BJ (cell line): ENCODE data around the gene OR6C1. TPM values are rescaled to one million over a fixed set of nuclear protein-coding genes. Genes with fewer than 3 reads are reported as not detected.
"Not testable (repeated sequence)": the region's sequence is repeated elsewhere in the genome, so short reads cannot be mapped to it uniquely, and the experiment has no call there.

ENCODE experiments used
- CTCF ChIA-PET: fragments of 350-600 bp; formaldehyde crosslinking; extraction: SDS; loops from one replicate; lab custom pipeline; 2021; ENCODE audit warnings: antibody characterized with exemption, inconsistent platforms; lab: Yijun Ruan, JAX
- POLR2A ChIA-PET: fragments of 300-600 bp; sonication (Branson Sonifier 250); formaldehyde crosslinking; extraction: SDS; loops from one replicate; lab custom pipeline; 2021; ENCODE audit warnings: antibody characterized with exemption; lab: Charles Lee
- DNase-seq: peaks from one replicate; pipeline ENCODE4 v3.0.0-alpha.2; 2011; ENCODE audit warnings: low read depth
- H3K27me3 ChIP-seq: 2 replicates; pipeline ENCODE4 v1.6.0; 2011; ENCODE audit warnings: low read length; ENCODE audit not compliant: control insufficient read depth, insufficient read depth
- H3K36me3 ChIP-seq: 2 replicates; pipeline ENCODE4 v1.5.1; 2011; ENCODE audit warnings: low read length; ENCODE audit not compliant: control insufficient read depth, insufficient read depth
- H3K4me3 ChIP-seq: 2 replicates; pipeline ENCODE4 v1.5.1; 2011; ENCODE audit warnings: low read depth, mild to moderate bottlenecking, control low read depth, low read length
- polyA plus RNA-seq: library from polyadenylated mRNA; depleted of rRNA; stranded (reverse); fragments of >200 nt; gene quantifications from 2 replicates; pipeline ENCODE4 v1.2.3, GENCODE V29; 2011; rRNA removed
- TF ChIP-seq, protein P1 (sequence below): IDR thresholded peaks from 2 replicates; pipeline ENCODE4 v1.5.1; 2011; ENCODE audit warnings: low read depth, mild to moderate bottlenecking, control low read depth, inconsistent platforms, low read length, moderate library complexity; ENCODE audit not compliant: insufficient read depth

The OR6C1 gene
- polyA plus RNA-seq, 1 experiment, result not detected

DNA sequence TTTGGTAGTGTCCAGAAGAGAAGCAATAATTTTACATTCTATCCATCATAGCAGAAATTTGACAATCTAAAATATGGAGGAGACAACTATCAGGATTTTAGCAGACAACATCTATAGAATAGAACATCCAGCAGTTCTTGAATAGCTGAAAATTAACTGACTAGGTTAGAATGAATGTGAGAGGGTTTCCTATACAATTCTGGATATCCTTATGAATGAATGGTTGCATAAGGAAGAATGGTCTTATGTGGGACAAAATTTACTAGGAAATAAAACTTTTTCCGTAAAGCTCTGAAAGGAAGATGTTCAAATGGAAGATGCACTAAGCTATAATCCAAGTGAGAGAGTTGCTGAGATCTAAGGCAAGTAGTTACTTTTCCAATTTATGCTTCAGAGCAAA lies 16.3 kb downstream of the OR6C1 start, which contains the start of gene OR6C3:
TSS of gene OR6C3 (plus strand) at position 301 of the 400 bp plus-strand sequence. CDS start 955 bp downstream, outside the sequence.
- DNase-seq, result no peak
- CTCF ChIA-PET, result no interaction called here
- Histone ChIP-seq H3K27me3 (no peaks in the 10 kb centered on the region), H3K36me3 (no peaks in the 10 kb centered on the region), H3K4me3 (no peak within 1 kb of the TSS)
- POLR2A ChIA-PET, result no interaction called here
- TF ChIP-seq, protein P1, sequence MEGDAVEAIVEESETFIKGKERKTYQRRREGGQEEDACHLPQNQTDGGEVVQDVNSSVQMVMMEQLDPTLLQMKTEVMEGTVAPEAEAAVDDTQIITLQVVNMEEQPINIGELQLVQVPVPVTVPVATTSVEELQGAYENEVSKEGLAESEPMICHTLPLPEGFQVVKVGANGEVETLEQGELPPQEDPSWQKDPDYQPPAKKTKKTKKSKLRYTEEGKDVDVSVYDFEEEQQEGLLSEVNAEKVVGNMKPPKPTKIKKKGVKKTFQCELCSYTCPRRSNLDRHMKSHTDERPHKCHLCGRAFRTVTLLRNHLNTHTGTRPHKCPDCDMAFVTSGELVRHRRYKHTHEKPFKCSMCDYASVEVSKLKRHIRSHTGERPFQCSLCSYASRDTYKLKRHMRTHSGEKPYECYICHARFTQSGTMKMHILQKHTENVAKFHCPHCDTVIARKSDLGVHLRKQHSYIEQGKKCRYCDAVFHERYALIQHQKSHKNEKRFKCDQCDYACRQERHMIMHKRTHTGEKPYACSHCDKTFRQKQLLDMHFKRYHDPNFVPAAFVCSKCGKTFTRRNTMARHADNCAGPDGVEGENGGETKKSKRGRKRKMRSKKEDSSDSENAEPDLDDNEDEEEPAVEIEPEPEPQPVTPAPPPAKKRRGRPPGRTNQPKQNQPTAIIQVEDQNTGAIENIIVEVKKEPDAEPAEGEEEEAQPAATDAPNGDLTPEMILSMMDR, result no peak

DNA sequence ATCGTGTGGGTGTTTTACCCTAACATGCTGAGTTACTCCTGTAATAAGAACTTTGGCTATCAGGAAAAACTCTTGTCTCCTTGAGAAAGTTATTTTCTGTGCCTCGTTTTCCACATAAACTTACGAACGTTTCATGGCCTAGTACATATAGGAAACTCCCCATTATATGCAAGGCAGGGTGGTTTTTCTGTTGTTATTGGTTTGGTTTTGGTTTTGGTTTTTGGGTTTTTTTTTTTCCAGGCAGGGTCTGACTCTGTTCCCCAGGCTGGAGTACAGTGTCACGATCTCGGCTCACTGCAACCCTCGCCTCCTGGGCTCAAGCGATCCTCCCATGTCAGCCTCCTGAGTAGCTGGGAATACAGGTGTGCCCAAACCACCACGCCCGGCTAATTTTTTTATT lies 21.9 kb downstream of the OR6C1 start:
- H3K4me3 ChIP-seq, result no peak overlapping the region
- DNase-seq, result no peak
- TF ChIP-seq, protein P1, result no peak
- CTCF ChIA-PET, result no interaction called here
- H3K36me3 ChIP-seq, result no peaks in the 10 kb centered on the region
- POLR2A ChIA-PET, result no interaction called here
- no peaks in the 10 kb centered on the region for H3K27me3 ChIP-seq

DNA sequence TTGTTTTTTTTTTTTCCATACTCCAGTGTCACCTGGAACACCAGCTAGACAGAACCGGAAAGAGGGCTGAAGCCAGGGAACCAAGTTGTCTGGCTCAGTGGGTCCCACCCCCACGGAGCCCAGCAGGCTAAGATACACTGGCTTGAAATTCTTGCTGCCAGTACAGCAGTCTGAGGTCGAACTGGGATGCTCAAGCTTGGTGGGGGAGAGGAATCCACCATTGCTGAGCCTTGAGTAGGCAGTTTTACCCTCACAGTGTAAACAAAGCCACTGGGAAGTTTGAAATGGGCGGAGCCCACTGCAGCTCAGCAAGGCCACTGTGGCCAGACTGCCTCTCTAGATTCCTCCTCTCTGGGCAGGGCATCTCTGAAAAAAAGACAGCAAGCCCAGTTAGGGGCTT lies 41.2 kb downstream of the OR6C1 start:
- H3K27me3 ChIP-seq, POLR2A ChIA-PET, DNase-seq, H3K4me3 ChIP-seq, H3K36me3 ChIP-seq, CTCF ChIA-PET: not testable (repeated sequence)

DNA sequence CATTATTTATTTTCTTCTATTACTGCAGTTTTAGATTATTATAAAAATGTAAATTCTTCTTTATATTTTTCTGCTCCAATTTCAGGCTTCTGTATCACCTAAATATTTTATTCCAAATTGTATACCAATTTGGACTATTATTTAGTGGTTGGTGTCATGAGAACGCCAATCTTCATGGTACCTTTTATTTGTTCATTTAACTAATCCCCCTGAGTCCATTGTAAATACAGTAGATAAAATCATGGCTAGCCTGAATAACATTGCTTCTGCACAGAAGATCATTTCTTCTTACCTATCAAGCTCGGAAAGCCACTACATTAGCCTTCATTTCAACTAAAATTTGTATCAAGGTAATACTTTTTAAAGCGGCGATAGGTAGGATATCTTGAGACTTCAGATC lies 48.5 kb downstream of the OR6C1 start, which contains the start of gene OR6C75:
TSS of gene OR6C75 (plus strand) at position 301 of the 400 bp plus-strand sequence. CDS start 2,136 bp downstream, outside the sequence.
- TF ChIP-seq, protein P1, result no peak
- Histone ChIP-seq H3K4me3 (no peak within 1 kb of the TSS), H3K27me3 (no peaks in the 10 kb centered on the region), H3K36me3 (no peaks in the 10 kb centered on the region)
- DNase-seq, result no peak
- CTCF ChIA-PET, result no interaction called here
- POLR2A ChIA-PET, result no interaction called here

DNA sequence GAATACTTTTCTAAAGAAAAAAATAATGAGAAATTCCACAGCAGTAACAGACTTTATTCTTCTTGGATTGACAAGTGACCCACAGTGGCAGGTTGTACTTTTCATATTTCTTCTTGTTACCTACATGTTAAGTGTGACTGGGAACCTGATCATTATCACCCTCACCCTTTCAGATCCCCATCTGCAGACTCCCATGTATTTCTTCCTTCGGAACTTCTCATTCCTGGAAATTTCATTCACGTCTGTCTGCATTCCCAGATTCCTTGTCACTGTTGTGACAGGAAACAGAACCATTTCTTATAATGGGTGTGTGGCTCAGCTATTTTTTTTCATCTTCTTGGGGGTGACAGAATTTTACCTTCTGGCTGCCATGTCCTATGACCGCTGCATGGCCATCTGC lies 50.9 kb downstream of the OR6C1 start:
- ChIA-PET CTCF (no interaction called here), POLR2A (no interaction called here)
- no peaks in the 10 kb centered on the region for H3K36me3 ChIP-seq
- H3K27me3 ChIP-seq, result no peaks in the 10 kb centered on the region
- DNase-seq, result no peak
- TF ChIP-seq, protein P1, result no peak
- H3K4me3 ChIP-seq, result no peak overlapping the region

Other genes starting within 250 kb of the OR6C1 start
- gene OR9K2, start 187.9 kb upstream of the OR6C1 start, polyA plus RNA-seq, result not detected in 2 replicates
- gene OR10A7, start 93.3 kb upstream of the OR6C1 start, polyA plus RNA-seq, result not detected in 2 replicates
- gene OR6C74, start 69.7 kb upstream of the OR6C1 start, polyA plus RNA-seq, result not detected in 2 replicates
- not detected in 2 replicates for gene OR6C6, start 17.8 kb upstream of the OR6C1 start, polyA plus RNA-seq
- not detected in 2 replicates for gene OR6C3, start 16.4 kb downstream of the OR6C1 start, polyA plus RNA-seq
- not detected in 2 replicates for gene OR6C75, start 48.6 kb downstream of the OR6C1 start, polyA plus RNA-seq
- not detected in 2 replicates for gene OR6C65, start 86.2 kb downstream of the OR6C1 start, polyA plus RNA-seq
- not detected in 2 replicates for gene OR6C76, start 111.9 kb downstream of the OR6C1 start, polyA plus RNA-seq
- not detected in 2 replicates for gene OR6C2, start 129.7 kb downstream of the OR6C1 start, polyA plus RNA-seq
- not detected in 2 replicates for gene OR6C70, start 155.8 kb downstream of the OR6C1 start, polyA plus RNA-seq
- not detected in 2 replicates for gene OR6C68, start 178.0 kb downstream of the OR6C1 start, polyA plus RNA-seq
- gene OR6C4, start 235.3 kb downstream of the OR6C1 start, polyA plus RNA-seq, result not detected in 2 replicates